Activated naive CD4-positive, alpha-beta T cell treated with anti-CD3 and anti-CD28 coated beads, Interleukin-2, amount 50 U/mL, for 24 hours (primary cell): ENCODE results near the gene AXIN1.
"Not testable (repeated sequence)": the region's sequence is repeated elsewhere in the genome, so short reads cannot be mapped to it uniquely, and the experiment has no call there.

Experiments
- H3K27ac Mint-ChIP-seq: one replicate; pipeline ENCODE4 v1.8.0; 2021; ENCODE audit warnings: mild to moderate bottlenecking, mixed read lengths
- H3K27me3 Mint-ChIP-seq: one replicate; pipeline ENCODE4 v1.8.0; 2021; ENCODE audit warnings: mixed read lengths
- H3K36me3 Mint-ChIP-seq: one replicate; pipeline ENCODE4 v1.8.0; 2021; ENCODE audit warnings: mixed read lengths
- H3K4me1 Mint-ChIP-seq: one replicate; pipeline ENCODE4 v1.8.0; 2021; ENCODE audit warnings: mixed read lengths
- H3K4me3 Mint-ChIP-seq: one replicate; pipeline ENCODE4 v1.8.0; 2021; ENCODE audit warnings: mild to moderate bottlenecking, mixed read lengths
- H3K9me3 Mint-ChIP-seq: one replicate; pipeline ENCODE4 v1.8.0; 2021; ENCODE audit warnings: mixed read lengths

AXIN1 gene

GRCh38 chr16:266258-267164, 86.0 kb downstream of the AXIN1 start:
- Mint-ChIP-seq H3K27me3 (no peaks in the 10 kb centered on the region), H3K36me3 (no peaks in the 10 kb centered on the region), H3K27ac (no peak overlapping the region), H3K9me3 (no peaks in the 10 kb centered on the region), H3K4me1 (no peaks in the 10 kb centered on the region), H3K4me3 (no peak overlapping the region)

- H3K36me3 Mint-ChIP-seq, result no peaks in the 10 kb centered on the region
- no peaks in the 10 kb centered on the region for H3K9me3 Mint-ChIP-seq
- no peaks in the 10 kb centered on the region for H3K27me3 Mint-ChIP-seq
- no peaks in the 10 kb centered on the region for H3K4me1 Mint-ChIP-seq
- no peak overlapping the region for H3K4me3 Mint-ChIP-seq
- H3K27ac Mint-ChIP-seq, result no peak overlapping the region
Observed at GRCh38 chr16:265711-266110, 86.8 kb downstream of the AXIN1 start.

GRCh38 chr16:265002-265529, 87.5 kb downstream of the AXIN1 start:
- no peaks in the 10 kb centered on the region for H3K4me1 Mint-ChIP-seq
- H3K9me3 Mint-ChIP-seq, result no peaks in the 10 kb centered on the region
- H3K27ac Mint-ChIP-seq, result no peak overlapping the region
- H3K4me3 Mint-ChIP-seq, result no peak overlapping the region
- no peaks in the 10 kb centered on the region for H3K36me3 Mint-ChIP-seq
- no peaks in the 10 kb centered on the region for H3K27me3 Mint-ChIP-seq

GRCh38 chr16:264440-264951, 88.0 kb downstream of the AXIN1 start:
- H3K4me1 Mint-ChIP-seq, result no peaks in the 10 kb centered on the region
- no peaks in the 10 kb centered on the region for H3K27me3 Mint-ChIP-seq
- no peaks in the 10 kb centered on the region for H3K9me3 Mint-ChIP-seq
- no peaks in the 10 kb centered on the region for H3K36me3 Mint-ChIP-seq
- H3K27ac Mint-ChIP-seq, result no peak overlapping the region
- no peak overlapping the region for H3K4me3 Mint-ChIP-seq

- Mint-ChIP-seq H3K4me1 (no peaks in the 10 kb centered on the region), H3K36me3 (peaks cover 2% of the 10 kb centered on the region), H3K4me3 (no peak overlapping the region), H3K27ac (no peak overlapping the region), H3K9me3 (no peaks in the 10 kb centered on the region), H3K27me3 (no peaks in the 10 kb centered on the region)
Observed at GRCh38 chr16:263944-264343, 88.6 kb downstream of the AXIN1 start.

- Mint-ChIP-seq H3K9me3 (no peaks in the 10 kb centered on the region), H3K4me1 (no peaks in the 10 kb centered on the region), H3K27me3 (no peaks in the 10 kb centered on the region), H3K36me3 (peaks cover 2% of the 10 kb centered on the region), H3K27ac (no peak overlapping the region), H3K4me3 (no peak overlapping the region)
Observed at GRCh38 chr16:263182-263774, 89.2 kb downstream of the AXIN1 start.

- Mint-ChIP-seq H3K27me3 (no peaks in the 10 kb centered on the region), H3K4me3 (no peak overlapping the region), H3K27ac (no peak overlapping the region), H3K9me3 (no peaks in the 10 kb centered on the region), H3K4me1 (no peaks in the 10 kb centered on the region), H3K36me3 (peaks cover 2% of the 10 kb centered on the region)
Observed at GRCh38 chr16:262121-262745, 90.3 kb downstream of the AXIN1 start.

GRCh38 chr16:261031-261691, 91.4 kb downstream of the AXIN1 start:
- peaks cover 2% of the 10 kb centered on the region for H3K36me3 Mint-ChIP-seq

GRCh38 chr16:260326-260725, 92.2 kb downstream of the AXIN1 start:
- Mint-ChIP-seq H3K36me3 (peaks cover 7% of the 10 kb centered on the region), H3K9me3 (no peaks in the 10 kb centered on the region), H3K4me3 (no peak overlapping the region), H3K4me1 (peaks cover 6% of the 10 kb centered on the region), H3K27ac (no peak overlapping the region), H3K27me3 (no peaks in the 10 kb centered on the region)

More at GRCh38 chr16:261031-261691, 91.4 kb downstream of the AXIN1 start:
- no peak overlapping the region for H3K4me3 Mint-ChIP-seq
- peaks cover 1% of the 10 kb centered on the region for H3K4me1 Mint-ChIP-seq
- no peak overlapping the region for H3K27ac Mint-ChIP-seq
- no peaks in the 10 kb centered on the region for H3K9me3 Mint-ChIP-seq
- no peaks in the 10 kb centered on the region for H3K27me3 Mint-ChIP-seq

GRCh38 chr16:259814-260253, 92.7 kb downstream of the AXIN1 start:
- no peaks in the 10 kb centered on the region for H3K9me3 Mint-ChIP-seq
- H3K4me1 Mint-ChIP-seq, result peaks cover 6% of the 10 kb centered on the region
- H3K27me3 Mint-ChIP-seq, result no peaks in the 10 kb centered on the region
- peaks cover 9% of the 10 kb centered on the region for H3K36me3 Mint-ChIP-seq
- H3K4me3 Mint-ChIP-seq, result no peak overlapping the region
- H3K27ac Mint-ChIP-seq, result no peak overlapping the region

GRCh38 chr16:259226-259625, 93.3 kb downstream of the AXIN1 start:
- peaks cover 7% of the 10 kb centered on the region for H3K4me1 Mint-ChIP-seq
- no peaks in the 10 kb centered on the region for H3K27me3 Mint-ChIP-seq
- H3K36me3 Mint-ChIP-seq, result peaks cover 9% of the 10 kb centered on the region
- H3K9me3 Mint-ChIP-seq, result no peaks in the 10 kb centered on the region
- H3K4me3 Mint-ChIP-seq, result no peak overlapping the region
- no peak overlapping the region for H3K27ac Mint-ChIP-seq

- H3K4me3 Mint-ChIP-seq, H3K27me3 Mint-ChIP-seq, H3K27ac Mint-ChIP-seq, H3K36me3 Mint-ChIP-seq, H3K9me3 Mint-ChIP-seq: not testable (repeated sequence)
- H3K4me1 Mint-ChIP-seq, result peaks cover 16% of the 10 kb centered on the region
Observed at GRCh38 chr16:258091-258490, 94.4 kb downstream of the AXIN1 start.

GRCh38 chr16:255183-255582, 97.3 kb downstream of the AXIN1 start:
- Mint-ChIP-seq H3K27me3 (no peaks in the 10 kb centered on the region), H3K9me3 (no peaks in the 10 kb centered on the region), H3K27ac (no peak overlapping the region), H3K4me1 (peaks cover 26% of the 10 kb centered on the region), H3K36me3 (peaks cover 13% of the 10 kb centered on the region), H3K4me3 (no peak overlapping the region)

GRCh38 chr16:254461-254860, 98.1 kb downstream of the AXIN1 start:
- H3K9me3 Mint-ChIP-seq, result no peaks in the 10 kb centered on the region
- H3K27me3 Mint-ChIP-seq, result no peaks in the 10 kb centered on the region
- H3K36me3 Mint-ChIP-seq, result peaks cover 14% of the 10 kb centered on the region
- no peak overlapping the region for H3K4me3 Mint-ChIP-seq
- no peak overlapping the region for H3K27ac Mint-ChIP-seq
- H3K4me1 Mint-ChIP-seq, result peaks cover 26% of the 10 kb centered on the region

GRCh38 chr16:253833-254232, 98.7 kb downstream of the AXIN1 start:
- H3K9me3 Mint-ChIP-seq, result no peaks in the 10 kb centered on the region
- peak overlapping the region; percentile 4 for H3K4me3 Mint-ChIP-seq
- no peak overlapping the region for H3K27ac Mint-ChIP-seq
- H3K4me1 Mint-ChIP-seq, result peaks cover 26% of the 10 kb centered on the region
- H3K36me3 Mint-ChIP-seq, result peaks cover 12% of the 10 kb centered on the region
- no peaks in the 10 kb centered on the region for H3K27me3 Mint-ChIP-seq
